ENCODE measurements around the gene BCOR.

DNA sequence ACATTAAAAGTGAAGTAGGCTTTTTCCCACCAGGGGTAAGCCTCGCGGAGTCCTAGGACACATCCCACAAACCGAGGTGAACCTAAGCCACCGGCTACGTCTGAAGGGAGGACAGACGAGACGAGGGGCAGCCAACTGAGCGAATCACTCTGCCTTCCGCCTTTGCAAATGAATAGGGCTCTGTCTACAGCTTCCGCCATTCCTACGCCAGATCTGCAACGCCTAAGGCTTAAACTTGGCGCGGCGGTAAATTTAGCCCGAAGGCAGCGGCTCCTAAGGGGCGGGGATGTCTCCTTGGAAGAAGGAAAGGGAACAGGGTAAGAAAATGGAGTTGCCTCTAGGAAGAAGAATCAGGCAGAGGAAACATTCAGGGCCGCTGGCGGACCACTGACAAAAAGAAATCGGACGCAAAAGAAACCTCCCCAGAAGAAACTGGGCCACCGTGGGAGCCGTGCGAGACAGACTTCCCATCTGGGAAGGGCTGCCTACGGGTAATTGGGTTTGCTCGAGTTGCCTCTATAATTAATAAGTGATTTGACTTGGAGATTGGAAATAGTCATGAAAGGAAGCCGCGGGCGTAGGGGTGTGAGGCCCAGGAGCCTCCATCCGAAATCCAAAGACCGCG lies 90.5 kb downstream of the BCOR start:
- TF ChIP-seq RAD21 (IDR thresholded peaks at IDR 0.05; ENCODE audit: low read length) (no peak), CTCF (conservative IDR thresholded peaks at IDR 0.05; ENCODE audit: low read depth, low read length) (no peak), POLR2A (IDR thresholded peaks at IDR 0.05; ENCODE audit: low read depth, low read length) (no peak), CEBPB (IDR thresholded peaks at IDR 0.05; ENCODE audit: low read depth, low read length) (no peak), RCOR1 (IDR thresholded peaks at IDR 0.05; ENCODE audit: insufficient replicate concordance, low read length) (no peak), NFE2L2 (IDR thresholded peaks at IDR 0.05; ENCODE audit: low read depth, low read length) (no peak)
- TF ChIP-seq, protein P1, sequence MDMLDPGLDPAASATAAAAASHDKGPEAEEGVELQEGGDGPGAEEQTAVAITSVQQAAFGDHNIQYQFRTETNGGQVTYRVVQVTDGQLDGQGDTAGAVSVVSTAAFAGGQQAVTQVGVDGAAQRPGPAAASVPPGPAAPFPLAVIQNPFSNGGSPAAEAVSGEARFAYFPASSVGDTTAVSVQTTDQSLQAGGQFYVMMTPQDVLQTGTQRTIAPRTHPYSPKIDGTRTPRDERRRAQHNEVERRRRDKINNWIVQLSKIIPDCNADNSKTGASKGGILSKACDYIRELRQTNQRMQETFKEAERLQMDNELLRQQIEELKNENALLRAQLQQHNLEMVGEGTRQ (IDR thresholded peaks at IDR 0.05; ENCODE audit: low read depth, low read length), result no peak
